CD4-positive, alpha-beta T cell treated with Interferon alpha-2 for 1 hour (primary cell): ENCODE measurements around the gene ZMAT2.
A peak's percentile ranks its signal among the peaks of the same experiment; 100 is the strongest.
"Not testable (repeated sequence)": the region's sequence is repeated elsewhere in the genome, so short reads cannot be mapped to it uniquely, and the experiment has no call there.

Source experiments
- DNase-seq, 2 donors: peaks; one replicate each; pipeline ENCODE4 v3.0.0-alpha.2; 2020 to 2022

Gene ZMAT2

GRCh38 chr5:140700177-140701144 is at the start of gene ZMAT2:
TSS of gene ZMAT2 (plus strand) at chr5:140700447. CDS start at chr5:140700461, 14 bp downstream.
- DNase-seq = peak; percentile 96 to 97

GRCh38 chr5:140658870-140659269 is 41.4 kb upstream of the ZMAT2 start:
- no peak for DNase-seq

- not testable (repeated sequence) for DNase-seq
These were observed 39.9 kb upstream of the ZMAT2 start for GRCh38 chr5:140660371-140660770.

- DNase-seq = no peak
These were observed 36.3 kb upstream of the ZMAT2 start for GRCh38 chr5:140664030-140664358.

GRCh38 chr5:140664359-140665119 is 35.7 kb upstream of the ZMAT2 start, which contains the start of gene WDR55:
TSS of gene WDR55 (plus strand) at chr5:140664904. CDS start at chr5:140664913, 9 bp downstream.
- DNase-seq = peak; percentile 94

GRCh38 chr5:140671035-140671434 is 29.2 kb upstream of the ZMAT2 start:
- DNase-seq = not testable (repeated sequence)

GRCh38 chr5:140671472-140672125 is 28.6 kb upstream of the ZMAT2 start:
- DNase-seq = no peak

GRCh38 chr5:140672455-140673186 is 27.6 kb upstream of the ZMAT2 start:
- peak; percentile 6 to 17 for DNase-seq

- DNase-seq = no peak
These were observed 26.9 kb upstream of the ZMAT2 start, which contains the start of gene DND1 for GRCh38 chr5:140673187-140673976. TSS of gene DND1 (minus strand) at chr5:140673576. CDS start at chr5:140673542, 34 bp downstream.

GRCh38 chr5:140674211-140674610 is 26.0 kb upstream of the ZMAT2 start:
- no peak for DNase-seq

- no peak for DNase-seq
These were observed 25.6 kb upstream of the ZMAT2 start for GRCh38 chr5:140674629-140675028.

- DNase-seq = no peak
These were observed 22.3 kb upstream of the ZMAT2 start for GRCh38 chr5:140677947-140678346.

- no peak for DNase-seq
These were observed 21.3 kb upstream of the ZMAT2 start for GRCh38 chr5:140678993-140679392.

- DNase-seq = no peak
These were observed 9.8 kb upstream of the ZMAT2 start for GRCh38 chr5:140690376-140690932.

- peak; percentile 83 to 89 for DNase-seq
These were observed 9.0 kb upstream of the ZMAT2 start, which contains the start of the genes HARS1 and HARS2 for GRCh38 chr5:140690941-140691924. TSS of gene HARS1 (minus strand) at chr5:140691370. CDS start at chr5:140691304, 66 bp downstream. TSS of gene HARS2 (plus strand) at chr5:140691455. CDS start at chr5:140691649, 194 bp downstream.

GRCh38 chr5:140694276-140694675 is 6.0 kb upstream of the ZMAT2 start:
- no peak for DNase-seq

GRCh38 chr5:140696891-140697492 is 3.3 kb upstream of the ZMAT2 start:
- DNase-seq = no peak

GRCh38 chr5:140707812-140708211 is 7.6 kb downstream of the ZMAT2 start:
- DNase-seq = no peak

GRCh38 chr5:140708787-140709186 is 8.5 kb downstream of the ZMAT2 start:
- DNase-seq = not testable (repeated sequence)
